PC-3 (cell line): Measurements from ENCODE around the gene ZDHHC18.

Source experiments
- EZH2 ChIP-seq: fragments of 300-600 bp; sonication (generic); IDR thresholded peaks from one replicate; pipeline ENCODE4 v1.6.1; 2017; ENCODE audit warnings: antibody characterized with exemption, mild to moderate bottlenecking, low read length; ENCODE audit not compliant: unreplicated experiment
- TF ChIP-seq, protein P1 (sequence below): fragments of 300-600 bp; sonication (generic); conservative IDR thresholded peaks from 2 replicates; pipeline ENCODE4 v1.5.1; 2017; ENCODE audit warnings: antibody characterized with exemption, low read depth, mild to moderate bottlenecking, low read length

GRCh38 chr1:26887125-26887524, 60.6 kb downstream of the ZDHHC18 start:
- TF ChIP-seq, protein P1, sequence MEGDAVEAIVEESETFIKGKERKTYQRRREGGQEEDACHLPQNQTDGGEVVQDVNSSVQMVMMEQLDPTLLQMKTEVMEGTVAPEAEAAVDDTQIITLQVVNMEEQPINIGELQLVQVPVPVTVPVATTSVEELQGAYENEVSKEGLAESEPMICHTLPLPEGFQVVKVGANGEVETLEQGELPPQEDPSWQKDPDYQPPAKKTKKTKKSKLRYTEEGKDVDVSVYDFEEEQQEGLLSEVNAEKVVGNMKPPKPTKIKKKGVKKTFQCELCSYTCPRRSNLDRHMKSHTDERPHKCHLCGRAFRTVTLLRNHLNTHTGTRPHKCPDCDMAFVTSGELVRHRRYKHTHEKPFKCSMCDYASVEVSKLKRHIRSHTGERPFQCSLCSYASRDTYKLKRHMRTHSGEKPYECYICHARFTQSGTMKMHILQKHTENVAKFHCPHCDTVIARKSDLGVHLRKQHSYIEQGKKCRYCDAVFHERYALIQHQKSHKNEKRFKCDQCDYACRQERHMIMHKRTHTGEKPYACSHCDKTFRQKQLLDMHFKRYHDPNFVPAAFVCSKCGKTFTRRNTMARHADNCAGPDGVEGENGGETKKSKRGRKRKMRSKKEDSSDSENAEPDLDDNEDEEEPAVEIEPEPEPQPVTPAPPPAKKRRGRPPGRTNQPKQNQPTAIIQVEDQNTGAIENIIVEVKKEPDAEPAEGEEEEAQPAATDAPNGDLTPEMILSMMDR, result peak; percentile 68
- TF ChIP-seq EZH2, result no peak
